GM21381 (cell line): Measurements from ENCODE around the gene TNFRSF12A.
A peak's percentile ranks its signal among the peaks of the same experiment; 100 is the strongest.
"Not testable (repeated sequence)": the region's sequence is repeated elsewhere in the genome, so short reads cannot be mapped to it uniquely, and the experiment has no call there.

Experiments
- ATAC-seq: cut with Tn5 transposase; IDR thresholded peaks from one replicate; pipeline ENCODE4 v1.9.1; 2021; ENCODE audit warnings: mild to moderate bottlenecking, moderate library complexity; ENCODE audit not compliant: unreplicated experiment

The TNFRSF12A gene

DNA sequence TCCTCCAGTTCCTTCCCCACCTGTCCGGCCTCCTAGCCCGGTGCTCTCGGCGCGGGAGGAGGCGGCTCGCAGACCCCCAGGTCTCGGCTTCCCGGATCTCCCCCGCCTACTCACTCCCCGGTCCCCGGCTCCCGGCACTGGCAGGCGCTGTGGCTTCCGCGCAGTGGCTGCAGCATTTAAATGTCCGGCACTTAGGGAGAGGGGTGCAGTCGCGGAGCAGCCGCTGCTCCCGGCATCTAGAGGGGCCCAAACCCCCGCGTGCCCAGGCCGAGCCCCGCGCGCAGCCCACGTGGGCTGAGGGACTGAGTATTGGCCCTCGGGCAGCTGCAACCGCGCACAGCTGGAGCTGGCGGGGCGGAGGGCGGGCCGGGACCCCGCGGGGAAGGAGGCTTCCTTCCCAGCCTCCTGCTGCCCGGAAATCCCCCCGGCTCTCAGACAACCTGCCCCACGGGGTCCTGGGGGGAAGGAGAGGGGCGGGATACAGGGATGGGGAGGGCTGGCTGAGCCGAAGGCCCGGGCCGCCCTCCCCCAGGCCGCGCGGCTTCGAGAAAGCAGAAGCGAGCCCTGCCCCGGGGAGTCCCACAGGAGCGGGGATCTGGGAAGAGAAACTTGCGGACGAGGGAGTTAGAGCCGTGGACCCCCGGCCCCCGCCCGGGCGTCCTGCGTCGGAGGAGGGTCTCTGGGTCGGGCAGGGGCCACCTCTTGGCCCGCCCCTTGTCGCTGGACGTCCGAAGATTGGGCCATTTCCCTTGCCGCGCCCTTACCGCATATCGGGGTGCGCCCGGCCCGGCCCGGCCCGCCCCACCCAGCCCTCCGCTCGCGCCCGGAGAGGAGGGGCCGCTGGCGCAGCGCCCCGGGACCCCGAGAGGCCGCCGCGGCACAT lies 25.8 kb downstream of the TNFRSF12A start, which contains the start of gene MMP25:
Gene MMP25, plus strand, starts transcription at position 804 of the 883 bp plus-strand sequence. CDS start 357 bp downstream, outside the sequence.
- ATAC-seq = no peak

DNA sequence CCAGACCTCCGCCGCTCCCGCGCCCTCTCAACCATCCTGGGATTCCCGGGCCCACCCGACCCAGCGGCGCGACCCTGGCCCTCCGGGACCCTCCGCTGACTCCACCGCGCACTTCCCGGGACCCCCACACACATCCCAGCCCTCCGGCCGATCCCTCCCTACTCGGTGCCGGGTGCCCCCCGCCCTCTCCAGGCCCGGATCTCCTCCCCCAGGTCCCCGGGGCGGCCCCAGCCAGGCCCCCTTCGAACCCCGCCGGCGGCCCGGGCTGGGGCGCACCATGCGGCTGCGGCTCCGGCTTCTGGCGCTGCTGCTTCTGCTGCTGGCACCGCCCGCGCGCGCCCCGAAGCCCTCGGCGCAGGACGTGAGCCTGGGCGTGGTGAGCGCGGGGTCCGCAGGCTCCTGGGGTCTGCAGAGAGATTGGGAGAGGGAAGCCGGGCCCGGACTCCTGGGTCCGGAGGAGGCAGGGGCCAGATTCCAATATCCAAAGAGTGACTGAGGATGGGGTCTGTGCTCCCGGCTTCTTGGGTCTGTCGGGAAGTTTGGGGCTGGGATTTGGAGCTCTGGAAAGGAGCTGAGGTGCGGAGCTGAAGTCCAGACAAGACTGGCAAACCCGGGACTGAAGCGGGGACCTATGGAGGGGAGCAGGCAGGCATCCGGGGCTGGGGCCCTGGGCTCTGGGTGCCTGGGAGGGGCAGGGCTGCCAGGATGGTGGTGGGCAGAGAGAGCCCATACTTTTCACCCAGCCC lies 26.6 kb downstream of the TNFRSF12A start:
- ATAC-seq = no peak

DNA sequence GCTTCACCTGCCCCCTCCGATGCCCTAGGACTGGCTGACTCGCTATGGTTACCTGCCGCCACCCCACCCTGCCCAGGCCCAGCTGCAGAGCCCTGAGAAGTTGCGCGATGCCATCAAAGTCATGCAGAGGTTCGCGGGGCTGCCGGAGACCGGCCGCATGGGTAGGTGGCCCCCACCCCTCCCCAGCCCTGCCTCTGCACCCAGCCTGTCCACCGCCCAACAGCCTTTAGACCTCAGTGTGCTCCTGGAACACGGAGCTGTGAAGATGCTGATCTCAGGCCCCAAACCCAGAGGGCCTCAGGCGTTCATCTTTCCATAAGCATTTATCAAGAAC lies 27.2 kb downstream of the TNFRSF12A start:
- ATAC-seq = no peak

DNA sequence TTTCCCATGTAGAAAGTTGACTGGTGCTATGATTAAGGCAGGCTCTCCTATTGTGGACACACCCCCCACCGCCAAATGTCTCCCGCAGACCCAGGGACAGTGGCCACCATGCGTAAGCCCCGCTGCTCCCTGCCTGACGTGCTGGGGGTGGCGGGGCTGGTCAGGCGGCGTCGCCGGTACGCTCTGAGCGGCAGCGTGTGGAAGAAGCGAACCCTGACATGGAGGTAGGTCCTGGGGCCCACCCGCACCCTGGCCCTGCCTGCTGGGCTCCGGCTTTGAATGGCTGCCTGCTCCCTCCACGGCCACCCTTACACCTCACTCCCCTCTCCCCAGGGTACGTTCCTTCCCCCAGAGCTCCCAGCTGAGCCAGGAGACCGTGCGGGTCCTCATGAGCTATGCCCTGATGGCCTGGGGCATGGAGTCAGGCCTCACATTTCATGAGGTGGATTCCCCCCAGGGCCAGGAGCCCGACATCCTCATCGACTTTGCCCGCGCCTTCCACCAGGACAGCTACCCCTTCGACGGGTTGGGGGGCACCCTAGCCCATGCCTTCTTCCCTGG lies 29.8 kb downstream of the TNFRSF12A start:
- no peak for ATAC-seq

DNA sequence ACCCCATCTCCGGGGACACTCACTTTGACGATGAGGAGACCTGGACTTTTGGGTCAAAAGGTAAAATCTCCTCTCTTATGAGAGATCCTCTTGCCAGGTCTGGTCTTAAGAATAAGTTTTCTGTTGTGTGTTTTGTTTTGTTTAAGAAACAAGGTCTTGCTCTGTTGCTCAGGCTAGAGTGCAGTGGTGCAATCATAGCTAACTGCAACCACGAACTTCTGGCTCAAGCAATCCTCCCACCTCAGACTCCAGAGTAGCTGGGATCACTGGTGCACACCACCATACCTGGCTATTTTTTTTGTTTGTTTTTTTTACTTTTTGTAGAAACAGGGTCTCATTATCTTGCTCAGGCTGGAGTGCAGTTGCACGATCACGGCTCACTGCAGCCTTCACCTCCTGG lies 30.3 kb downstream of the TNFRSF12A start:
- no peak for ATAC-seq

DNA sequence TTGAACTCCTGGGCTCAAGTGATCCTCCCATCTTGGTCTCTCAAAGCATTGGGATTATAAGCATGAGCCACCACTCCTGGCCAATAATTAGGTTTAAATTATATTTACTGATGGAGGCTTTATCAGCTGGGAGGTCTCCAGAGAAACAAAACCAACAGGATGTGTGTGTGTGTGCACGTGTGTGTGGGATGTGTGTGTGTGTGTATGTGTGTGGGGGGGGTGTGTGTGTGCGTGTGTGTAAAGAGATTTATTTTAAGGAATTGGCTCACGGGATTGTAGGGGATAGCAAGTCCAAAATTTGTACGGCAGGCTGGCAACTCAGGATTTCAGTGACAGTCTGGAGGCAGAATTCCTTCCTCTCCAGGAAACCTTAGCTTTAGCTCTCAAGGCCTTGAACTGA lies 30.8 kb downstream of the TNFRSF12A start:
- no peak for ATAC-seq

DNA sequence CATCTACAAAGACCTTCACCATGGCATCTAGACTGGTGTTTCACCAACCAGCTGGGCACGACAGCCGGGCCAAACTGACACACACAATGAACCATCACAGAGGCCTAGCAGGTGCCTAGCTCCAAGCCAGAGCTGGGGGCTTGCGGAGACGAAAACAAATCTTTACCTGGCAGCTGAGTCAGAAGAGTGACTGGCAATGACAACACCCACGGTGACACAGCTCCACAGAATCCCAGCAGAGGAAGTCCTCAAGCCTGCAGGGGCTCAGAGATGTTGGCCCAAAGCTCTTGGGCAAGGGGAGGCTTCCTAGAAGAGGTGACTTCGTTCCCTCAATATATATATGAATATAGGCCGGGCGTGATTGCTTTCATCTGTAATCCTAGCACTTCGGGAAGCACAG lies 31.3 kb downstream of the TNFRSF12A start:
- no peak for ATAC-seq

DNA sequence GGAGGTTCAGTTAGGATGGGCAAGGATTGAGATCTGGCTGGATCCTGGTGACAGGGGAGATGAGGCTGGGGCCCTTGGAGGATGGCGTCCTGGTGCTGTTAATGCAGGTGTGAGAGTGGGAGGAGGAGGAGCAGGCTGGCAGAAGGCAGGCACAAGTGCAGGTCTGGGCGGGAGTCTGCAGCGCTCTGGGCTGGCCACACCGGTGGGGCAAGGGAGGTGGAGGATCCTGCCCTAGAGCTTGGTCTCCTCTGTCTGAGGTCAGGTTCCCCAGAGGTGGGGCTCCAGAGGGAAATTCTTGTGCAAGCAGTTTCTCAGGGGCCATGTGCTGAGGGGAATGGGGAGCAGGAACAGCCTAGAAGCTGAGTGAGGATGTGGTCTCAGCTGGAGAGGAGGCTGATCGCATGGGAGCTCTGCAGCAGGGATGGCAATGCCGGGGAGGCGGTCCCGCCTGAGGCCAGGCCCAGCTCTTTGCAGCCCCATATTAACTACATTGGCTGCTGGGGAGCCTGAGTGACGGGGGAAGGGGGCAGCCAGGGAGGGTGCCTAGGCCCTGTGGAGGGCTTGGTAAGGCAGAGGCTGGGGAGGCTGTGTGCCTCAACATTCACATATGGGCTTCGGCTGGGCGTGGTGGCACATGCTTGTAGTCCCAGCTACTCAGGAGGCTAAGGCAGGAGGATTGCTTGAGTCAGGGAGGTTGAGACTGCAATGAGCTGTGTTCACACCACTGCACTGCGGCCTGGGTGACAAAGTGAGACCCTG lies 32.6 kb downstream of the TNFRSF12A start:
- ATAC-seq = not testable (repeated sequence)

DNA sequence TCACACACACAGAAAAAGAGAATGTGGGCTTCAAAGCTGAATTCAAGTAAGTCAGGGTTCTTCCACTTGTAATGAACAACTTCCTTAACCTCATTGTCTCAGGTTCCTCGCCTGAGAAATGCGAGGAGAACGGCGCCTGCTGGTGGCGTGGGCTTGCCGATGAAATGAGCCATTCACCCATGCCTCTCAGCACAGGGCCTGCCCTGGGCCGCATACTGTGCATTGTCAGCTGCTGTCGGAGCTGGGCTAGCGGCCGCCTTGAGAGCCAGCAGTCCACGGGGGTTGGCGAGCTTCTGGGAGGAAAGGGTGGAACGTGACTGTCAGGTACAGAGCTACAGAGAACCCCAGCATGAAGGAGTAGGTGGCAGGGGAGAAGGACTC lies 33.2 kb downstream of the TNFRSF12A start:
- not testable (repeated sequence) for ATAC-seq

DNA sequence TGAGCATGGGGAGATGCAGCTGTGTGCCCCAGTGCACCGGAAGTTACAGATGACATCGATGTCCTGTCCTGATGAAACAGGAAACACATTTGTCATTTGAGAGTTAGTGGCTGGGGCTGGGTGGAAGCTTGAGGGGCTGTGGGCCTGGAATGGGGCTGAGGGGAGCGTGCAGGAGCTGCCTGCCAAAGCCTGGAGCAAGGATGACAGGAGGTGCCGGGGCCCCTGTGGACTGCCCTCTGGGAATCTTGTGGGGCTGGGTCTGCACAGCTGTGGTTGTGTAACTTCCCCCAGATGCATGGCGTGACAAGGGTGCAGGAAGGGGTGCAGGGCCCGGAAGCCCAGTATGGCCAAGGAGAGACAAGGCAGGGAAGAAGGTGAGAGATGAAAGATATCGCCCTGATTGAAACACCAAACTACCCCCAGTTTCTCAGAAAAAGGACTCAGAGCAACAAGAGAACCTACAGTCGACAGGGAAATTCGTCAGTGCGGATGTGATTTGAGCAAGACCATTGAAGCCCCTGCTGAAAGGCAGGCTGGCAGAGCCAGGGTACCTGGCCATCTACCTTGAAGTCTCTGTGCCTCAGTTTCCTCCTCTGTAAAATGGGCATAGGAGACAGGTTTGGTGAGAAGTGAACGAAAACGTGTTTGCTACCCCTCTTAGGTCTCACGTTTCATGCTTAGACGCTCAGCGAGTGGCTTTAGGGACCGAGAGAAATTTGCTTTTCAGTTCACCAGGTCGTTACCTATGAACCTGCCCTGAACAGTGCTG lies 35.0 kb downstream of the TNFRSF12A start:
- no peak for ATAC-seq

DNA sequence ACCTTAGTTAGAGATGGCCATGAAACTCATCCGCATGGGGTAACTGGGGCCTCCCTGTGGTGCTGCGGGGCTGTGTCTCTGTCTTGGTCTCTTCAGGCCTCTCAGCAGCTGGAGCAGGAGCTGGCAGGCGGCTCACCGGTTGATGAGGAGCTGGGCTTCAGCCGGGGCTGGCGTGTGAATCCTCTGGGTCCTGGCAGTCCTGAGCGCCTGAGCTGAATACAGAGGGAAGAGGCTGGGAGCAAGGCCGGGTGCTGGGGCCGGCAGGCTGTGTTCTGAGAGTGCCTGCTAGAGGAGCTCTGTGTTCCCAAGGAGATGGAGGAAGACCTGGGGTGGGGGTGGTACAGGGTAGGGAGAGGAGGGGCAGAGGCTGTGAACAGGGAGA lies 35.6 kb downstream of the TNFRSF12A start:
- not testable (repeated sequence) for ATAC-seq

DNA sequence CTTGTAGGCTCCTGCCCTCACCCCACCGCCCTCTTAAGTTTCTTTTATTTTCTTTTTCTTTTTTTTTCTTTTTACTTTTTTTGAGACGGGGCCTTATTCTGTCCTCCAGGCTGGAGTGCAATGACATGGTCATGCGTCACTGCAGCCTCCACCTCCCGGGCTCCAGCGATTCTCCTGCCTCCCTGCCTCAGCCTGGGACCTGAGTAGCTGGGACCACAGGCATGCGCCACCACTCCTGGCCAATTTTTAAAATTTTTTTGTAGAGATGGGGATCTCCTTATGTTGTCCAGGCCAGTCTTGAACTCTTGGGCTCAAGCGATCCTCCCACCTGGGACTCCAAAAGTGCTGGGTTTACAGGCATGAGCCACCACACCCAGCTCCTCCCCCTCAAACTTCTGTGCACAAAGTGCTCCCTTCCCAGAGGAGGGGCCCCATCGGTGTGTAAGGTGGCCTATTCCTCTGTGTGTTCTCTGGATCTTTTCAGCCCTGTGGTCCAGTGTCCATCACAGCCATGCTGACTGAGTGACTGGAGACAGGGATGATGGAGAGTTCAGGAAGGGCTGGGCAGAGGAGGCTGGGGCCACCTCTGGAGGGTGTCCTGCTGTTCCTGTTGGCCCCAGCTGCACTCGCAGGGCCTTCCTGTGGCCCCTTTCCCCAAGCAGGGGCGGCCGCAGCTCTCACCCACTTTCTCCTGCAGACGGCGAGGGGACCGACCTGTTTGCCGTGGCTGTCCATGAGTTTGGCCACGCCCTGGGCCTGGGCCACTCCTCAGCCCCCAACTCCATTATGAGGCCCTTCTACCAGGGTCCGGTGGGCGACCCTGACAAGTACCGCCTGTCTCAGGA lies 36.4 kb downstream of the TNFRSF12A start:
- no peak for ATAC-seq

DNA sequence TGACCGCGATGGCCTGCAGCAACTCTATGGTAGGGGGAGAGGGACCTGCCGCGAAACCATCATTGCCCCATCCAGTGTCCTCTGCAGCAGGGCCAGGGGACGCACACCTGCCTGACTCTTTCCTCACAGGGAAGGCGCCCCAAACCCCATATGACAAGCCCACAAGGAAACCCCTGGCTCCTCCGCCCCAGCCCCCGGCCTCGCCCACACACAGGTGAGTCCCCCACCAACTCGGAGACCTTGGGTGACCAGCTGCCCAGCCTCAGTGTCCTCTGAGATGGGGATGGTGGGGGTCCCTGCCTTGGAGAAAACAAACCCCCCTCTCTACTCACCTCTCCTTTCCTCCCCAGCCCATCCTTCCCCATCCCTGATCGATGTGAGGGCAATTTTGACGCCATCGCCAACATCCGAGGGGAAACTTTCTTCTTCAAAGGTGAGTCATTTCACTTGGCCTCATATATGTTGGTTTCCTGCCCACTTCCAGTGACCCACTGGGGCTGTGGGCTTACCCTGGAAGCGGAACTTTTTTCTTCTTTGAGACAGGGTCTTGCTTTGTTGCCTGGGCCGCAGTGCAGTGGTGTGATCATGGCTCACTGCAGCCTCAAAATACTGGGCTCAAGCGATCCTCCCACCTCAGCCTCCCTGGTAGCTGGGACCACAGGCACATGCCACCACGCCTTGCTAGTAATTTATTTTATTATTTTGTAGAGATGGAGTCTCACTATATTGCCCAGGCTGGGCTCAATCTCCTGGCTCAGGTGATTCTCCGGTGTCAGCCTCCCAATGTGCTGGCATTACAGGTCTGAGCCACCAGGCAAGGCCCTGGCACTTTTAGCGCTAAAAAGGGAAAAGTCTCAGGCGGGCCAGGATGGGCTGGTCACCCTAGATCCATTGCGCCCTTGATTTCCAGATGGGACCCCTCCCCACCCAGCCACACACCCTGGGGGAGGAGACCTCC lies 37.3 kb downstream of the TNFRSF12A start:
- no peak for ATAC-seq

DNA sequence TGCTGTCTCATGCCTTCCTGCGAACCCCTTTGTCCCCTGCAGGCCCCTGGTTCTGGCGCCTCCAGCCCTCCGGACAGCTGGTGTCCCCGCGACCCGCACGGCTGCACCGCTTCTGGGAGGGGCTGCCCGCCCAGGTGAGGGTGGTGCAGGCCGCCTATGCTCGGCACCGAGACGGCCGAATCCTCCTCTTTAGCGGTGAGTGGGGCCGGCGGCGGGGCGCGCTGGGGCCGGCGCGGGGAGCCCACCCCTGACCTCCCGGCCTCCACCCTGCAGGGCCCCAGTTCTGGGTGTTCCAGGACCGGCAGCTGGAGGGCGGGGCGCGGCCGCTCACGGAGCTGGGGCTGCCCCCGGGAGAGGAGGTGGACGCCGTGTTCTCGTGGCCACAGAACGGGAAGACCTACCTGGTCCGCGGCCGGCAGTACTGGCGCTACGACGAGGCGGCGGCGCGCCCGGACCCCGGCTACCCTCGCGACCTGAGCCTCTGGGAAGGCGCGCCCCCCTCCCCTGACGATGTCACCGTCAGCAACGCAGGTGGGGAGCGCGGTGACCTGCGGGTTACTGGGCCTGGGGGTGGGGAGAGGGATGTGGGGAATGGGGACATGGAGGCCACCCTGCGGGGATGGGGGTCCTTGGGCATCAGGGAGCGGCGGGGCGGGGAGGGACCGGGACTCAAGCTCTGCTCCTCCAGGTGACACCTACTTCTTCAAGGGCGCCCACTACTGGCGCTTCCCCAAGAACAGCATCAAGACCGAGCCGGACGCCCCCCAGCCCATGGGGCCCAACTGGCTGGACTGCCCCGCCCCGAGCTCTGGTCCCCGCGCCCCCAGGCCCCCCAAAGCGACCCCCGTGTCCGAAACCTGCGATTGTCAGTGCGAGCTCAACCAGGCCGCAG lies 38.2 kb downstream of the TNFRSF12A start:
- ATAC-seq = peak; percentile 31

DNA sequence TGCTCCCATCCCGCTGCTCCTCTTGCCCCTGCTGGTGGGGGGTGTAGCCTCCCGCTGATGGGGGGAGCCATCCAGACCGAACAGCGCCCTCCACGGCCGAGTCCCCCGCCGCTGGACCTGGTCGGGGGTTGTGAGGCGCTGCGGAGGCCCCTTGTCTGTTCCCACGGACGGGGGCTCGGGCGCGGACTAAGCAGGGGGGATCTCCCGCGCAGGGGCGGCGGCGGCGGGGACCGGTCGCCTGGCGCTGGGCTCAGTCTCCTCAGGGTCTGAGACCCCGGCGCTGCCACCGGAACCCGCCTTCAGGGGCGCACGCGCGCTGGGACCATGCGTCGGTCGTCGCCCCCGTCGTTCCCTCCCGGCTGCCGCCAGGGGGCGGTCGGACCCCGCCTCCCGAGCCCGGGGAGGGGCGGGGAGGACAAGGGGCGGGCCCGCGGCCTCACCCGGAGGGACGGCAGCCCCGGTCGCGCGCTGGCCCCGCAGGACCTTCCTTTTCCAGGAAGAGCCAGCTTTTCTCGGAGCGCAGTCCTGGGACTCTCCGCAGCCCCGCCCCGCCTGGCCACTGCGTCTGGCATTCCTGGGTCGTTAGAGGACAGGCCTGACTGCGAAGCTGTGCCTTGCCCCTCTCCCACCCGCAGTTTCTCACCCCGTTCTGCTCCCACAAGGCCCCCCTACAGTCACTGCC lies 39.0 kb downstream of the TNFRSF12A start:
- ATAC-seq = peak; percentile 78

DNA sequence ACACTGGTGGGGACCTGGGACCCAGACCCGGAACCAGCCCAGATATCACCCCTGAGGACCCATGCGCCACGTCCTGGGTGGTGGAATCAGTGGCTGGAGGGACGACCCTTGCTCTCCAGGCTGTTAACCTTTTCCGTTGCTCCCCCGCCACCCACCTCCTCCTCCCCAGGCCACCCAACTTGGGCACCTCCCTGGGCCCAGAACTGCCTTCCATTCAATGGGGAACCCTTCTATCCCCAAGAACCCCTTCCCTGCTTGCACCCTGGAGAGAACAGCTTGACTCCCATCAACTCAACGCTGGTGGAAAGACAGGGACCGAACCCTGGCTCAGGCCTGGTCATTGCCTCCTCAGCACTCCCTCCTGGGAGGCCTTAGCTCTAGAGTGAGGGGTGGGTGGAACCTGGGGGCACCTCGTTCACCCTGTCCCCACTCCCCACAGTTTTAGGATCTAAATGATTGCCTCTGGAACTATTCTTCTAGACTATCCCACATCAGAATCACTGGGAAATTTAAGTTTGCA lies 39.6 kb downstream of the TNFRSF12A start:
- no peak for ATAC-seq
